PC-9 (cell line): ENCODE data around the gene GPHN.

Experiments used
- CTCF ChIP-seq: fragments of 200-600 bp; sonication (generic); conservative IDR thresholded peaks from 2 replicates; pipeline ENCODE4 v1.6.1; 2017; ENCODE audit warnings: mixed run types, antibody characterized with exemption, mild to moderate bottlenecking, moderate library complexity
- EZH2 ChIP-seq: fragments of 200-600 bp; sonication (generic); IDR thresholded peaks from 2 replicates; pipeline ENCODE4 v1.8.0; 2017; ENCODE audit warnings: antibody characterized with exemption, low read depth

- no peak for TF ChIP-seq CTCF
- no peak for TF ChIP-seq EZH2
Observed at GRCh38 chr14:66511849-66512248, 3.9 kb downstream of the GPHN start.
